ENCODE data around the gene B3GNT3.

B3GNT3 gene

GRCh38 chr19:17806945-17807344 is 12.0 kb downstream of the B3GNT3 start:
- DNase-seq (ENCODE audit: low spot score) = no peak
- Histone ChIP-seq H3K36me3 (ENCODE audit: low read depth) (peaks cover 19% of the 10 kb centered on the region), H3K27ac (ENCODE audit: poor library complexity, severe bottlenecking) (no peak overlapping the region), H3K9me3 (ENCODE audit: severe bottlenecking) (no peaks in the 10 kb centered on the region), H3K4me1 (ENCODE audit: insufficient read depth, poor library complexity, severe bottlenecking) (no peaks in the 10 kb centered on the region), H3K27me3 (ENCODE audit: insufficient read depth, poor library complexity, severe bottlenecking) (no peaks in the 10 kb centered on the region), H3K4me3 (ENCODE audit: severe bottlenecking) (no peak overlapping the region)
- ATAC-seq (ENCODE audit: low read depth) = no peak; the same call in 2 of the 3 replicates
- TF ChIP-seq CTCF (IDR thresholded peaks at IDR 0.05; ENCODE audit: poor library complexity, severe bottlenecking) = no peak

GRCh38 chr19:17807731-17808316 is 12.9 kb downstream of the B3GNT3 start:
- no peak for TF ChIP-seq CTCF (IDR thresholded peaks at IDR 0.05; ENCODE audit: poor library complexity, severe bottlenecking)
- Histone ChIP-seq H3K27me3 (ENCODE audit: insufficient read depth, poor library complexity, severe bottlenecking) (no peaks in the 10 kb centered on the region), H3K4me3 (ENCODE audit: severe bottlenecking) (no peak overlapping the region), H3K4me1 (ENCODE audit: insufficient read depth, poor library complexity, severe bottlenecking) (no peaks in the 10 kb centered on the region), H3K36me3 (ENCODE audit: low read depth) (peaks cover 19% of the 10 kb centered on the region), H3K27ac (ENCODE audit: poor library complexity, severe bottlenecking) (no peak overlapping the region), H3K9me3 (ENCODE audit: severe bottlenecking) (no peaks in the 10 kb centered on the region)
- DNase-seq (ENCODE audit: low spot score) (no peak), ATAC-seq (ENCODE audit: low read depth) (no peak)

- no peaks in the 10 kb centered on the region for H3K9me3 ChIP-seq (ENCODE audit: severe bottlenecking)
- ATAC-seq (ENCODE audit: low read depth) (no peak), DNase-seq (ENCODE audit: low spot score) (no peak)
- no peak overlapping the region for H3K27ac ChIP-seq (ENCODE audit: poor library complexity, severe bottlenecking)
- H3K36me3 ChIP-seq (ENCODE audit: low read depth) = peaks cover 19% of the 10 kb centered on the region
- H3K4me1 ChIP-seq (ENCODE audit: insufficient read depth, poor library complexity, severe bottlenecking) = no peaks in the 10 kb centered on the region
- TF ChIP-seq CTCF (IDR thresholded peaks at IDR 0.05; ENCODE audit: poor library complexity, severe bottlenecking) = no peak
- no peak overlapping the region for H3K4me3 ChIP-seq (ENCODE audit: severe bottlenecking)
- H3K27me3 ChIP-seq (ENCODE audit: insufficient read depth, poor library complexity, severe bottlenecking) = no peaks in the 10 kb centered on the region
Measured at GRCh38 chr19:17811103-17811502, 16.2 kb downstream of the B3GNT3 start.

- H3K27ac ChIP-seq (ENCODE audit: poor library complexity, severe bottlenecking) = no peak overlapping the region
- no peak for TF ChIP-seq CTCF (IDR thresholded peaks at IDR 0.05; ENCODE audit: poor library complexity, severe bottlenecking)
- no peak overlapping the region for H3K4me3 ChIP-seq (ENCODE audit: severe bottlenecking)
- H3K9me3 ChIP-seq (ENCODE audit: severe bottlenecking) = no peaks in the 10 kb centered on the region
- peaks cover 19% of the 10 kb centered on the region for H3K36me3 ChIP-seq (ENCODE audit: low read depth)
- DNase-seq (ENCODE audit: low spot score) = no peak
- H3K4me1 ChIP-seq (ENCODE audit: insufficient read depth, poor library complexity, severe bottlenecking) = no peaks in the 10 kb centered on the region
- no peaks in the 10 kb centered on the region for H3K27me3 ChIP-seq (ENCODE audit: insufficient read depth, poor library complexity, severe bottlenecking)
- no peak for ATAC-seq (ENCODE audit: low read depth)
Measured at GRCh38 chr19:17811681-17812080, 16.7 kb downstream of the B3GNT3 start.

GRCh38 chr19:17812099-17812498 is 17.2 kb downstream of the B3GNT3 start:
- Histone ChIP-seq H3K4me3 (ENCODE audit: severe bottlenecking) (no peak overlapping the region), H3K4me1 (ENCODE audit: insufficient read depth, poor library complexity, severe bottlenecking) (no peaks in the 10 kb centered on the region), H3K27ac (ENCODE audit: poor library complexity, severe bottlenecking) (no peak overlapping the region), H3K9me3 (ENCODE audit: severe bottlenecking) (no peaks in the 10 kb centered on the region), H3K36me3 (ENCODE audit: low read depth) (peaks cover 19% of the 10 kb centered on the region), H3K27me3 (ENCODE audit: insufficient read depth, poor library complexity, severe bottlenecking) (no peaks in the 10 kb centered on the region)
- DNase-seq (ENCODE audit: low spot score) (no peak), ATAC-seq (ENCODE audit: low read depth) (no peak)
- no peak for TF ChIP-seq CTCF (IDR thresholded peaks at IDR 0.05; ENCODE audit: poor library complexity, severe bottlenecking)

Measured in RWPE2 (cell line).